Measurements from ENCODE around the gene COL4A2.
A peak's percentile ranks its signal among the peaks of the same experiment; 100 is the strongest.

COL4A2 gene

DNA sequence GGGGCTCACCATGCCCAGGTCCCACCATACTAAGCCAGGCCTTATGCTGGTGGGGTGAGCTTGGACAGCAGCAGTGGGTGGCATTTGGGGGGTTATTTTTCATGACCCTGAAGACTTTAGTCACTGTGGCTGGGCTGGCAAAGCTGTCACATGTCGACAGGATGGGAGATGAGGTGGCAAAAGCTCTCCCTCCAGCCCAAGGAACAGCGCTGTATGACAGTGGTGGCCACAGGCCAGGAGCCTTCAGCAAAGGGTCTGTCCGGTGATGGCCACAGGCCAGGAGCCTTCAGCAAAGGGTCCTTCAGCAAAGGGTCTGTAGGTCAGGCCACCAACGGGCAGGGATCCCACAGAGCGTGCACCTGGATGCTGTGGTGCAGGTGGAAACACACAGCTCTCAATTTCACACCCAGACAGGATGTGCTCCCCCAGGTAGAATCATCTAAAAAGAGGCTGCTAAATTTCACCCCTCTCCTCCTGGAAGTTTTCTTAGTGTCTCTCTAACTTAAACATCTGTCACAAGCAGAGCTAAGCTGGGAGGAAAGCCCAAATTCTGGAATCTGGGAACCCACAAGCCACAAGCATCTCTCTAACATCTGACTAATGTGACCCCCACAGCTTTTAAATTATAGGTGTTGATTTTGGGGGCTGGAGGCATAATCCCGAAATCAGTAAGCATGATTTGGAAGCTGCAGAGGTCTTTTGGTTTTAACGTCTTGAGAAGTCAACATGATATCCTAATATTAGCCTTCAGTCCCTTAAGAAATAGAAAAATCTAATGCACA lies 23.2 kb upstream of the COL4A2 start:
- DNase-seq (ENCODE audit: low read depth) = peak; percentile 91
- H3K4me3 ChIP-seq (ENCODE audit: low read length) = no peak overlapping the region
- TF ChIP-seq, protein P1, sequence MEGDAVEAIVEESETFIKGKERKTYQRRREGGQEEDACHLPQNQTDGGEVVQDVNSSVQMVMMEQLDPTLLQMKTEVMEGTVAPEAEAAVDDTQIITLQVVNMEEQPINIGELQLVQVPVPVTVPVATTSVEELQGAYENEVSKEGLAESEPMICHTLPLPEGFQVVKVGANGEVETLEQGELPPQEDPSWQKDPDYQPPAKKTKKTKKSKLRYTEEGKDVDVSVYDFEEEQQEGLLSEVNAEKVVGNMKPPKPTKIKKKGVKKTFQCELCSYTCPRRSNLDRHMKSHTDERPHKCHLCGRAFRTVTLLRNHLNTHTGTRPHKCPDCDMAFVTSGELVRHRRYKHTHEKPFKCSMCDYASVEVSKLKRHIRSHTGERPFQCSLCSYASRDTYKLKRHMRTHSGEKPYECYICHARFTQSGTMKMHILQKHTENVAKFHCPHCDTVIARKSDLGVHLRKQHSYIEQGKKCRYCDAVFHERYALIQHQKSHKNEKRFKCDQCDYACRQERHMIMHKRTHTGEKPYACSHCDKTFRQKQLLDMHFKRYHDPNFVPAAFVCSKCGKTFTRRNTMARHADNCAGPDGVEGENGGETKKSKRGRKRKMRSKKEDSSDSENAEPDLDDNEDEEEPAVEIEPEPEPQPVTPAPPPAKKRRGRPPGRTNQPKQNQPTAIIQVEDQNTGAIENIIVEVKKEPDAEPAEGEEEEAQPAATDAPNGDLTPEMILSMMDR (conservative IDR thresholded peaks at IDR 0.05; ENCODE audit: low read length) = no peak

DNA sequence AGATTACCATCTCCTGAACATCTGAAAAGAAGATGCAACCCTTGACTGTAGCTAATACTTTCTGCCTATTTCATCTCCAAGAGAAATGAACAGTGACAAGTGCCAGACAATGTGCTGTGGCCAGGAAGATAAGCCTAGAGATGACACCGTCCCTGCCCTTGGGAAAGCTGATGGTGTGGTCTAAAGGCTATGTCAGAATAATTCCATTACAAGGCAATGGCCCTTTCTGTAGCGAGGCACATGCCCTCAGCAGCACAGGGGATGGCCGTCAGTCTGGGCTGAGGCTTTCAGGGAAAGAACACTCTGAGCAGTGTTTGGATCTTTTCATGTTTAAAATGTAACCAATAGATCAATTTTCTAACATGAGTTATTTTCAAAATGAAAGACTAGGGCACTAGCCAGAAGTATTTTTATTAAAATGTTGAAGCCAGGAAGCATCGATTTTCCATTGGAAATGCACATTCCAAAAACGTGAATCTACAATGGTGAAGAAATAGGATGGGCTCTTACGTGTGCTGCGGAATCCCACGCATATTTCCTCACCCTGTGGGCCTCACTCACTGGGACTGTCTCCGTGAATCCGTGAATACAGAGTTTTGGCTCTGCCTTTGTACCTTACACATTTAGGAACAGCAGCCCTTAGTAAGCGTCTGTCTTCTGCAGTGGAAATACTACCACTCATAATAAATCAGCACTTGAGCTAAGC lies 22.2 kb upstream of the COL4A2 start:
- TF ChIP-seq, protein P1 (conservative IDR thresholded peaks at IDR 0.05; ENCODE audit: low read length) = no peak
- H3K4me3 ChIP-seq (ENCODE audit: low read length) = no peak overlapping the region
- no peak for DNase-seq (ENCODE audit: low read depth)

DNA sequence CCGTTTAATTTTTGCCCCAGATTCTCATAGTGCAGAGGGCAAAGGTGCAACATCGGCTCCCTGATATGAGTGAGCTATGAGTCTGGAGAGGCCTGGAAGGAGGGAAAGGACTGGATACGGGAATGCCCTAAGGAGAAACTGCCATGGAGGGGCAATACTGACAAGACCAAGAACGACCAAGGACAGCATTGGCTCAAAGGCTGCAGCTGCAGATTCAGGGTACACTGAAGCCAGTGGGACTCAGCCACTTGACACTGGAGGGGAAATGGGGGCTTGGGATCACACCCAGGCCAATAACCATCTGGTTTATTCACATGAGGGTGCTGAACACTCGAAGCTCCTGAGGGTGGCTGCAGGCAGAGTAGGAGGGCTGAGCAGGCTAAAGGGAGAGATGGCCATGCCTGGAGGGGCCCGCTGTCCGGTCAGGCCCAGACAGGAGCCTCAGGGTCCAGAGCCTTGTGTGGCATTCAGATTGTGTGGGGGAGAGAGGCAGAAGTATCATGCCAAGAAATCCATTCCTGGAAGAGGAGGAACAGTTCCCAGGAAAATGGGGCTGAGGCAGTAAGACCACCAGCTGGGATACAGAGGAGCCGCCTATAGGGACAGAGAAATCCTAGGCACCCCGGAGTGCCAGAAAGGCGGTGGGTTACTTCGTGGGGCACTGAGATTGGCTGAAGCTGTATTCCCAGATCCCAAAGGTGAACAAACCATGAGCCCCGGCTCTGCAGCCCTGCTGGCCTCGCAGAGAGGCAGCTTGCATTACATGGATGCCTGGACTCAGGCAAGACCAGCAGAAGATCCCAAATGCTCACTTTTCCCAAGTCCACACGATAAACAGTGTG lies 20.9 kb upstream of the COL4A2 start:
- TF ChIP-seq, protein P1 (conservative IDR thresholded peaks at IDR 0.05; ENCODE audit: low read length) = no peak
- no peak overlapping the region for H3K4me3 ChIP-seq (ENCODE audit: low read length)

DNA sequence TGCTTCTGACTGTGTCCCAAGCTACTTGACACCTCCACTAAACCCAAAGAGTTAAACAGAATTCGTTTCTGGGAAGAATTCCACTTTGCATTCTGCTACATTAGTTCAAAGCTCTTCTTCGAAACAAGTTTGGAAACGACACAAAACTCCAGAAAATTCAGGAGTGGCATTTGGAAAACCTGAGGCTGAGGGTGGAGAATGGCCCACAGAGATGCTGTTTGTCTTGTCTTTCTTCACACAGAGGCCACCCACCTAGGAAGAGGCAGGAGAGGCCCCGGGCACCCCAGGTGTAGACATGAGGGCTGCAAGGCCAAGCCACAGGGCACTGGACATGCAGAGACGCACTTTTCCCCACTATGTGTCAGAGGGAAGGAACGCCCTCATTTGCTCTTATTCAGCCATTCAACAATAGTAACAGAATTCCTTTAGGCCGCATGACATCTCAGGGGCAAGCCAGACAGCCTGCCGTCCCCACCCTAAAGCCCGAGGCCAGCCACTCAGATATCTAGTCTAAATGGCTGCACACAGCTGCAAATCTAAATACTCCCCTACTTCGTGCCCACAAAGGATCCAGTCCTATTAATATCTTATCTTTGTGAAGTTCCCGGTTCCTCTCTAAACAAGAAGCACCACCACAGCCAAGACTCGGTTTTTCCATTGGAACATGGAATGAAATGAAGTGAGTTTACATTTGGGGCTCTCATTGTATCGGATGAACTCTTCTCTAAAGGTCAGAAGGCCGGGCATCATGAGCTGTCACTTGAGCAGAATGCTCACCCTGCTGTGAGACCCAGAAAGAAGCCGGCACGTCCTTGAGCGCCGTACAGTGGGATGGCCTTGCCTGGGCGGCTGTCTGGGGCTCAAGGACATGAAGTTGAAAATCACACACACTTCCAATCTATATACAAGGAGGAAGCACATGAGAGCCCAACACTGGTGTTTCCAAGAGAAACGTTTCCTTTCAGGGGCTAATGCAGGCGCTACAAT lies 20.0 kb upstream of the COL4A2 start:
- TF ChIP-seq, protein P1 (conservative IDR thresholded peaks at IDR 0.05; ENCODE audit: low read length) = no peak
- no peak for DNase-seq (ENCODE audit: low read depth)
- no peak overlapping the region for H3K4me3 ChIP-seq (ENCODE audit: low read length)

More for the DNA sequence above, 20.9 kb upstream of the COL4A2 start:
- no peak for DNase-seq (ENCODE audit: low read depth)

DNA sequence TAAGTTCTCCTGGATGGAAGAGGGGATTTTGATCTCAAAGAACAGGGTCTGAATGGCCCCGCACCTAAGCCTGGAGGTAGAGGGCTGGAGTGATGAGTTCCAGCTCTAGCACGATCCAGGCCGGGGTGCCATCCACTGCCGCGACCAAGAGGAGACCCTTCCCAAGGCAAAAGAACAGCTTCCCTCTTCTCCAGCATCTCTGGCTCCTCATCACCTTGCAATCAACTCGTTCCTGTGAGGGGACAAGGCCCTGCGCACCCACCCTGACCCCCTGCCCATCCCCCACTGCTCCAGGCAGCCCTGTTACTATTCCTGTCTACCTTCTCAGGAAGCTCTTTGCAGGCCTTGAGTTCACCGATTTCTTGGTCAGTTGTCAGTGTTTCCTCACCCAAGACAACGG lies 17.9 kb upstream of the COL4A2 start:
- DNase-seq (ENCODE audit: low read depth) = no peak
- TF ChIP-seq, protein P1 (conservative IDR thresholded peaks at IDR 0.05; ENCODE audit: low read length) = no peak
- no peak overlapping the region for H3K4me3 ChIP-seq (ENCODE audit: low read length)

DNA sequence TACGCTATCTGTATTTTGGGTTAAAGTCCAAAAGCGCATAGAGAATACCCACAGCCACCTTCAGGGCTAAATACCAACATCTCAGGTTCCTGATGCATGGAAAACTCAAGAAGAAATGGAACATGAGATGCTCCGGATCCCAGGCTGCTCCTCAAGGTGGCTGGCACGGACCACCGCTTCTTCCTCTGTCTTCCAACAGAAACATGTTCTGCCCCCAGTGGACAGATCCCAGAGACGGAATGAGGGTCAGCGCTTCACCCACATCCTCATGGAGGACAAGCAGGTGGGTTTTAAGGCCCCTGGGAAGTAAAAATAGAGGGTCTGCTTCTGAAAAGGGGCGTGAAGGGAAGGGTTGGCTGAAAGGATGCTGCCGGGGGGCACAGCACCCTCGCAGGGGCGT lies 17.4 kb upstream of the COL4A2 start:
- no peak overlapping the region for H3K4me3 ChIP-seq (ENCODE audit: low read length)
- no peak for DNase-seq (ENCODE audit: low read depth)
- TF ChIP-seq, protein P1 (conservative IDR thresholded peaks at IDR 0.05; ENCODE audit: low read length) = no peak

Data from AG10803 (cell line).